NB4 (cell line): ENCODE results near the gene ZSWIM6.

Source experiments
- DNase-seq: peaks from one replicate; pipeline ENCODE4 v3.0.0; 2010; ENCODE audit warnings: low read depth
- H3K4me3 ChIP-seq: one replicate; pipeline ENCODE4 v1.5.1; 2011; ENCODE audit warnings: mild to moderate bottlenecking, low read depth, low read length, moderate library complexity
- CTCF ChIP-seq: IDR thresholded peaks from one replicate; pipeline ENCODE4 v1.5.1; 2012; ENCODE audit warnings: low read depth, low read length
- MAX ChIP-seq: IDR thresholded peaks from 2 replicates; pipeline ENCODE4 v1.6.1; 2011; ENCODE audit warnings: low read depth, low read length
- MYC ChIP-seq: IDR thresholded peaks from 2 replicates; pipeline ENCODE4 v1.6.1; 2011; ENCODE audit warnings: low read depth, low read length
- POLR2A ChIP-seq: IDR thresholded peaks from 2 replicates; pipeline ENCODE4 v1.6.1; 2011; ENCODE audit warnings: mild to moderate bottlenecking; ENCODE audit not compliant: insufficient read length; ENCODE audit errors: extremely low read depth

Gene ZSWIM6

GRCh38 chr5:61582887-61583286 is 250.8 kb downstream of the ZSWIM6 start:
- no peak overlapping the region for H3K4me3 ChIP-seq

GRCh38 chr5:61586096-61587084 is 254.3 kb downstream of the ZSWIM6 start:
- no peak for DNase-seq
- no peak for TF ChIP-seq MYC
- H3K4me3 ChIP-seq = no peak overlapping the region

More at GRCh38 chr5:61582887-61583286, 250.8 kb downstream of the ZSWIM6 start:
- TF ChIP-seq POLR2A = no peak
- TF ChIP-seq CTCF = no peak
- DNase-seq = no peak

- TF ChIP-seq CTCF (no peak), MAX (no peak), POLR2A (no peak), MYC (no peak)
- H3K4me3 ChIP-seq = no peak overlapping the region
- DNase-seq = no peak
Measured at GRCh38 chr5:61587125-61587524, 255.1 kb downstream of the ZSWIM6 start.

GRCh38 chr5:61588216-61588615 is 256.2 kb downstream of the ZSWIM6 start:
- H3K4me3 ChIP-seq = no peak overlapping the region
- TF ChIP-seq MAX (no peak), MYC (no peak), POLR2A (no peak), CTCF (no peak)
- no peak for DNase-seq

GRCh38 chr5:61589946-61590345 is 257.9 kb downstream of the ZSWIM6 start:
- DNase-seq = no peak
- no peak for TF ChIP-seq MYC
- H3K4me3 ChIP-seq = no peak overlapping the region

- H3K4me3 ChIP-seq = no peak overlapping the region
- TF ChIP-seq MAX = no peak
- TF ChIP-seq CTCF = no peak
- no peak for DNase-seq
Measured at GRCh38 chr5:61590473-61590872, 258.4 kb downstream of the ZSWIM6 start.

- H3K4me3 ChIP-seq = no peak overlapping the region
- DNase-seq = no peak
- TF ChIP-seq POLR2A = no peak
- no peak for TF ChIP-seq MAX
- TF ChIP-seq MYC = no peak
- TF ChIP-seq CTCF = no peak
Measured at GRCh38 chr5:61591859-61592258, 259.8 kb downstream of the ZSWIM6 start.
